Mesodermal cell (in vitro differentiated cells): ENCODE measurements around the gene SRRT.

Experiments
- H3K27ac ChIP-seq: 2 replicates; pipeline ENCODE4 v1.7.0; 2013; ENCODE audit warnings: mild to moderate bottlenecking, low read depth, low read length, moderate library complexity; ENCODE audit not compliant: severe bottlenecking
- H3K36me3 ChIP-seq: 2 replicates; pipeline ENCODE4 v1.7.1; 2013; ENCODE audit warnings: mild to moderate bottlenecking, low read length, moderate library complexity; ENCODE audit not compliant: control insufficient read depth, insufficient read depth
- H3K4me1 ChIP-seq: one replicate; pipeline ENCODE4 v1.7.1; 2013; ENCODE audit warnings: mild to moderate bottlenecking, low read length; ENCODE audit not compliant: insufficient read depth, control insufficient read depth, poor library complexity, severe bottlenecking
- H3K4me3 ChIP-seq: 2 replicates; pipeline ENCODE4 v1.7.0; 2013; ENCODE audit warnings: low read length, control low read depth, mild to moderate bottlenecking; ENCODE audit not compliant: insufficient read depth, poor library complexity, severe bottlenecking; ENCODE audit errors: extremely low read depth
- H3K9me3 ChIP-seq: 2 replicates; pipeline ENCODE4 v1.7.1; 2013; ENCODE audit warnings: mild to moderate bottlenecking, low read length, moderate library complexity; ENCODE audit not compliant: control insufficient read depth
- WGBS, 2 experiments: methylation state at CpG; one replicate each; pipeline ENCODE4 v1.1.5; 2013; ENCODE audit warnings: missing lambda C conversion rate in 2 of 2; ENCODE audit not compliant: insufficient coverage in 2 of 2; 5-methylcytosine and 5-hydroxymethylcytosine counted together

SRRT gene

GRCh38 chr7:100867776-100868485 is 7.0 kb upstream of the SRRT start:
- 15 to 20% methylated on average over 17 to 24 of the region's 27 CpGs for WGBS, 2 experiments

GRCh38 chr7:100873599-100874299 is 1.2 kb upstream of the SRRT start:
- WGBS, 2 experiments, result 83 to 91% methylated on average over 9 to 10 of the region's 10 CpGs
- Histone ChIP-seq H3K36me3 (peaks cover 77% of the 10 kb centered on the region), H3K9me3 (no peaks in the 10 kb centered on the region), H3K4me1 (peaks cover 18% of the 10 kb centered on the region), H3K4me3 (no peak overlapping the region), H3K27ac (peak overlapping the region; percentile 88)

More at GRCh38 chr7:100867776-100868485, 7.0 kb upstream of the SRRT start:
- Histone ChIP-seq H3K36me3 (peaks cover 34% of the 10 kb centered on the region), H3K4me3 (peak overlapping the region; percentile 98), H3K9me3 (no peaks in the 10 kb centered on the region), H3K4me1 (peaks cover 7% of the 10 kb centered on the region), H3K27ac (peak overlapping the region; percentile 90)

GRCh38 chr7:100874300-100874576 is 665 bp upstream of the SRRT start:
- H3K36me3 ChIP-seq, result peaks cover 81% of the 10 kb centered on the region
- no peaks in the 10 kb centered on the region for H3K9me3 ChIP-seq
- H3K4me3 ChIP-seq, result peak overlapping the region; percentile 100
- H3K4me1 ChIP-seq, result peaks cover 18% of the 10 kb centered on the region
- H3K27ac ChIP-seq, result peak overlapping the region; percentile 88
- WGBS, 2 experiments, result 80 to 94% methylated on average over 8 of the region's 8 CpGs

- Histone ChIP-seq H3K4me3 (peak overlapping the region; percentile 100), H3K9me3 (no peaks in the 10 kb centered on the region)
- 0% methylated on average over 24 of the region's 39 CpGs for WGBS, 2 experiments
These were observed 451 bp downstream of the SRRT start for GRCh38 chr7:100875356-100875751.

GRCh38 chr7:100878013-100878412 is 3.1 kb downstream of the SRRT start:
- Histone ChIP-seq H3K9me3 (no peaks in the 10 kb centered on the region), H3K27ac (no peak overlapping the region), H3K36me3 (peaks cover 88% of the 10 kb centered on the region), H3K4me1 (peaks cover 31% of the 10 kb centered on the region), H3K4me3 (no peak overlapping the region)
- WGBS, 2 experiments, result 88% methylated on average over 7 of the region's 7 CpGs

More at GRCh38 chr7:100875356-100875751, 451 bp downstream of the SRRT start:
- Histone ChIP-seq H3K36me3 (peaks cover 86% of the 10 kb centered on the region), H3K27ac (peak overlapping the region; percentile 93), H3K4me1 (peaks cover 22% of the 10 kb centered on the region)

GRCh38 chr7:100878685-100879084 is 3.8 kb downstream of the SRRT start:
- Histone ChIP-seq H3K4me3 (no peak overlapping the region), H3K36me3 (peaks cover 88% of the 10 kb centered on the region), H3K4me1 (peaks cover 34% of the 10 kb centered on the region), H3K9me3 (no peaks in the 10 kb centered on the region), H3K27ac (no peak overlapping the region)
- WGBS, 2 experiments, result 85 to 96% methylated on average over 5 to 6 of the region's 6 CpGs

- H3K9me3 ChIP-seq, result no peaks in the 10 kb centered on the region
- 91% methylated on average over 11 of the region's 11 CpGs for WGBS, 2 experiments
- H3K27ac ChIP-seq, result no peak overlapping the region
- H3K4me1 ChIP-seq, result peaks cover 39% of the 10 kb centered on the region
- no peak overlapping the region for H3K4me3 ChIP-seq
- H3K36me3 ChIP-seq, result peaks cover 90% of the 10 kb centered on the region
These were observed 4.9 kb downstream of the SRRT start for GRCh38 chr7:100879685-100880261.

GRCh38 chr7:100880645-100881044 is 5.7 kb downstream of the SRRT start:
- Histone ChIP-seq H3K36me3 (peaks cover 99% of the 10 kb centered on the region), H3K4me3 (no peak overlapping the region), H3K27ac (no peak overlapping the region), H3K9me3 (no peaks in the 10 kb centered on the region), H3K4me1 (peaks cover 39% of the 10 kb centered on the region)
- 96 to 100% methylated on average over 6 to 7 of the region's 7 CpGs for WGBS, 2 experiments

GRCh38 chr7:100881136-100881535 is 6.2 kb downstream of the SRRT start:
- peaks cover 36% of the 10 kb centered on the region for H3K4me1 ChIP-seq
- no peaks in the 10 kb centered on the region for H3K9me3 ChIP-seq
- H3K36me3 ChIP-seq, result peaks cover 100% of the 10 kb centered on the region
- no peak overlapping the region for H3K27ac ChIP-seq
- 91 to 98% methylated on average over 13 to 17 of the region's 20 CpGs for WGBS, 2 experiments
- H3K4me3 ChIP-seq, result no peak overlapping the region

- Histone ChIP-seq H3K27ac (no peak overlapping the region), H3K4me1 (peaks cover 29% of the 10 kb centered on the region), H3K4me3 (no peak overlapping the region), H3K36me3 (peaks cover 100% of the 10 kb centered on the region), H3K9me3 (no peaks in the 10 kb centered on the region)
- 94 to 98% methylated on average over 7 of the region's 9 CpGs for WGBS, 2 experiments
These were observed 7.3 kb downstream of the SRRT start for GRCh38 chr7:100882201-100882600.
